ENCODE data around the gene CCDC187. TPM values are rescaled to one million over a fixed set of nuclear protein-coding genes. Genes with fewer than 3 reads are reported as not detected.

The CCDC187 gene
- total RNA-seq, 1 donor from 2014 or later: 0.69 TPM

GRCh38 chr9:136244969-136245218, 59.0 kb downstream of the CCDC187 start:
- H3K4me3 Mint-ChIP-seq: peak overlapping the region; percentile 95
- intact Hi-C loops (cut with micrococcal nuclease): loop anchor here (1.0 to 10.0 kb wide), 8 partner anchors 20 to 284 kb away; partner anchors contain the start of genes DNLZ, LHX3, SNAPC4 and TMEM250
- no peaks in the 10 kb centered on the region for H3K27me3 Mint-ChIP-seq
- H3K36me3 Mint-ChIP-seq (ENCODE audit: low read depth): peaks cover 34% of the 10 kb centered on the region
- CTCF ChIA-PET: interaction anchor here (3.6 kb wide), 1 partner anchor 20 kb away, joined by 39 read pairs; no protein-coding TSS in a partner anchor
- peaks cover 57% of the 10 kb centered on the region for H3K4me1 Mint-ChIP-seq
- no peaks in the 10 kb centered on the region for H3K9me3 Mint-ChIP-seq
- H3K27ac Mint-ChIP-seq: peak overlapping the region; percentile 92
- DNase-seq: no peak
- POLR2A ChIA-PET: interaction anchor here (0.6 to 2.0 kb wide), 6 partner anchors 19 to 119 kb away, joined by 3 to 10 read pairs (median 4); partner anchors contain the start of gene DNLZ
- ATAC-seq (ENCODE audit: low read depth): no peak
- no peak for TF ChIP-seq CTCF (IDR thresholded peaks at IDR 0.05)

- H3K27ac Mint-ChIP-seq: peak overlapping the region; percentile 92
- peaks cover 38% of the 10 kb centered on the region for H3K36me3 Mint-ChIP-seq (ENCODE audit: low read depth)
- CTCF ChIA-PET: interaction anchor here (2.6 to 3.6 kb wide), 2 partner anchors 19 to 74 kb away, joined by 18 to 39 read pairs; no protein-coding TSS in a partner anchor
- no peaks in the 10 kb centered on the region for H3K9me3 Mint-ChIP-seq
- DNase-seq (no peak), ATAC-seq (ENCODE audit: low read depth) (peak; percentile 57)
- no peak for TF ChIP-seq CTCF (IDR thresholded peaks at IDR 0.05)
- POLR2A ChIA-PET: interaction anchor here (0.7 to 2.8 kb wide), 7 partner anchors 18 to 155 kb away, joined by 3 to 33 read pairs (median 10); partner anchors contain the start of gene DNLZ
- H3K4me1 Mint-ChIP-seq: peaks cover 63% of the 10 kb centered on the region
- peak overlapping the region; percentile 95 for H3K4me3 Mint-ChIP-seq
- intact Hi-C loops (cut with micrococcal nuclease): loop anchor here (1.0 to 10.0 kb wide), 6 partner anchors 19 to 284 kb away; partner anchors contain the start of genes LHX3, SNAPC4, TMEM250 and UBAC1
- no peaks in the 10 kb centered on the region for H3K27me3 Mint-ChIP-seq
Observed at GRCh38 chr9:136244122-136244968, 59.5 kb downstream of the CCDC187 start.

- CTCF ChIA-PET: interaction anchor here (1.1 to 3.6 kb wide), 9 partner anchors 15 to 111 kb away, joined by 3 to 39 read pairs (median 4); no protein-coding TSS in a partner anchor
- Mint-ChIP-seq H3K4me1 (peaks cover 70% of the 10 kb centered on the region), H3K4me3 (peak overlapping the region; percentile 95), H3K27me3 (no peaks in the 10 kb centered on the region), H3K36me3 (ENCODE audit: low read depth) (peaks cover 41% of the 10 kb centered on the region), H3K9me3 (no peaks in the 10 kb centered on the region), H3K27ac (peak overlapping the region; percentile 92)
- POLR2A ChIA-PET: interaction anchor here (0.6 to 2.8 kb wide), 5 partner anchors 19 to 154 kb away, joined by 3 to 33 read pairs (median 4); no protein-coding TSS in a partner anchor
- no peak for DNase-seq
- TF ChIP-seq CTCF (IDR thresholded peaks at IDR 0.05): no peak
- intact Hi-C loops (cut with micrococcal nuclease): loop anchor here (1.0 to 10.0 kb wide), 7 partner anchors 18 to 283 kb away; partner anchors contain the start of genes LHX3, SNAPC4, TMEM250 and UBAC1
- no peak for ATAC-seq (ENCODE audit: low read depth)
Observed at GRCh38 chr9:136243631-136244030, 60.3 kb downstream of the CCDC187 start.

- CTCF ChIA-PET: interaction anchor here (0.6 to 3.6 kb wide), 10 partner anchors 15 to 408 kb away, joined by 3 to 39 read pairs (median 4); no protein-coding TSS in a partner anchor
- no peak for ATAC-seq (ENCODE audit: low read depth)
- Mint-ChIP-seq H3K36me3 (ENCODE audit: low read depth) (peaks cover 41% of the 10 kb centered on the region), H3K4me3 (peak overlapping the region; percentile 95), H3K9me3 (no peaks in the 10 kb centered on the region), H3K4me1 (peaks cover 76% of the 10 kb centered on the region), H3K27me3 (no peaks in the 10 kb centered on the region), H3K27ac (peak overlapping the region; percentile 92)
- no peak for TF ChIP-seq CTCF (IDR thresholded peaks at IDR 0.05)
- no peak for DNase-seq
- intact Hi-C loops (cut with micrococcal nuclease): loop anchor here (1.0 to 10.0 kb wide), 3 partner anchors 36 to 162 kb away; partner anchors contain the start of genes LHX3 and SNAPC4
- POLR2A ChIA-PET: interaction anchor here (0.6 to 2.8 kb wide), 4 partner anchors 18 to 73 kb away, joined by 3 to 33 read pairs (median 7); no protein-coding TSS in a partner anchor
Observed at GRCh38 chr9:136242918-136243525, 60.9 kb downstream of the CCDC187 start.

Data from activated B cell treated with CpG ODN at 0.5 μM for 24 hours (primary cell).